ENCODE results near the gene INAFM2. TPM values are rescaled to one million over a fixed set of nuclear protein-coding genes. Genes with fewer than 3 reads are reported as not detected.

INAFM2 gene
- total RNA-seq, 2 experiments from 2014 or later: 6.8 to 7.0 TPM

DNA sequence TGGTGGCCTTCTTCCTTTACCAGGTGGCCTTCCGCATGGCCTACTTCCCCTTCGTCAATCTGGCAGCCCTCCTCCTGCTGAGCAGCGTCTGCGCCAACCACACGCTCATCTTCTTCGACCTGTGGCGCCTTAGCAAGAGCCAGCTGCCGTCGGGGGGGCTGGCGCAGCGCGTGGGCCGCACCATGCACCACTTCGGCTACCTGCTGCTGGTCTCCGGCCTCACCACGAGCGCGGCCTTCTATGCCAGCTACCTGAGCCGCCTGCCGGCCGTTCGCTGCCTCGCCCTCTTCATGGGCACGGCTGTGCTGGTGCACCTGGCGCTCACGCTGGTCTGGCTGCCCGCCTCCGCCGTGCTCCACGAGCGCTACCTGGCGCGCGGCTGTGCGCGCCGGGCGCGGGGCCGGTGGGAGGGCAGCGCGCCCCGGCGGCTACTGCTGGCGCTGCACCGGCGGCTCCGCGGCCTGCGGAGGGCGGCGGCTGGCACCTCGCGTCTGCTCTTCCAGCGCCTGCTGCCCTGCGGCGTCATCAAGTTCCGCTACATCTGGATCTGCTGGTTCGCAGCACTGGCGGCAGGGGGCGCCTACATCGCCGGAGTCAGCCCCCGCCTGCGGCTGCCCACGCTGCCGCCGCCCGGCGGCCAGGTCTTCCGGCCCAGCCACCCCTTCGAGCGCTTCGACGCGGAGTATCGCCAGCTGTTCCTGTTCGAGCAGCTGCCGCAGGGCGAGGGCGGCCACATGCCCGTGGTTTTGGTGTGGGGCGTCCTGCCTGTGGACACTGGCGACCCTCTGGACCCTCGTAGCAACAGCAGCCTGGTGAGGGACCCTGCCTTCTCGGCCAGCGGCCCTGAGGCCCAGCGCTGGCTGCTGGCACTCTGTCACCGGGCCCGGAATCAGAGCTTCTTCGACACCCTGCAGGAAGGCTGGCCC is 44.5 kb downstream of the INAFM2 start:
- DNase-seq (peak; percentile 74 to 97 (median 83)), ATAC-seq (ENCODE audit: poor library complexity) (peak; percentile 98)
- no peaks in the 10 kb centered on the region for H3K36me3 ChIP-seq (ENCODE audit: insufficient read depth, low read length)
- CTCF ChIA-PET: interaction anchor here (0.6 to 5.0 kb wide), 18 partner anchors 8 to 320 kb away, joined by 3 to 23 read pairs (median 3); partner anchors contain the start of genes BAHD1, DISP2, INAFM2 and KNSTRN
- H3K27me3 ChIP-seq (ENCODE audit: control insufficient read depth in 1 of 2, insufficient read depth in 2 of 2, low read length in 2 of 2): no peaks in the 10 kb centered on the region
- intact Hi-C loops (cut with DNase I, micrococcal nuclease): loop anchor here (1.0 to 2.0 kb wide), 4 partner anchors 10 to 53 kb away; partner anchors contain the start of gene DISP2 (in 1 of the 2)
- H3K4me3 Mint-ChIP-seq: peak overlapping the region; percentile 81
- H3K9me3 ChIP-seq (ENCODE audit: control insufficient read depth in 1 of 2, insufficient read depth in 1 of 2, low read length in 2 of 2): no peaks in the 10 kb centered on the region
- POLR2A ChIA-PET: interaction anchor here (0.7 to 2.7 kb wide), 8 partner anchors 10 to 73 kb away, joined by 3 to 13 read pairs (median 3); partner anchors contain the start of genes BAHD1, IVD and KNSTRN
- H3K4me1 Mint-ChIP-seq (ENCODE audit: low read depth): peaks cover 17% of the 10 kb centered on the region
- no peaks in the 10 kb centered on the region for H3K27me3 Mint-ChIP-seq
- H3K9me3 Mint-ChIP-seq: no peaks in the 10 kb centered on the region
- TF ChIP-seq, protein P1, sequence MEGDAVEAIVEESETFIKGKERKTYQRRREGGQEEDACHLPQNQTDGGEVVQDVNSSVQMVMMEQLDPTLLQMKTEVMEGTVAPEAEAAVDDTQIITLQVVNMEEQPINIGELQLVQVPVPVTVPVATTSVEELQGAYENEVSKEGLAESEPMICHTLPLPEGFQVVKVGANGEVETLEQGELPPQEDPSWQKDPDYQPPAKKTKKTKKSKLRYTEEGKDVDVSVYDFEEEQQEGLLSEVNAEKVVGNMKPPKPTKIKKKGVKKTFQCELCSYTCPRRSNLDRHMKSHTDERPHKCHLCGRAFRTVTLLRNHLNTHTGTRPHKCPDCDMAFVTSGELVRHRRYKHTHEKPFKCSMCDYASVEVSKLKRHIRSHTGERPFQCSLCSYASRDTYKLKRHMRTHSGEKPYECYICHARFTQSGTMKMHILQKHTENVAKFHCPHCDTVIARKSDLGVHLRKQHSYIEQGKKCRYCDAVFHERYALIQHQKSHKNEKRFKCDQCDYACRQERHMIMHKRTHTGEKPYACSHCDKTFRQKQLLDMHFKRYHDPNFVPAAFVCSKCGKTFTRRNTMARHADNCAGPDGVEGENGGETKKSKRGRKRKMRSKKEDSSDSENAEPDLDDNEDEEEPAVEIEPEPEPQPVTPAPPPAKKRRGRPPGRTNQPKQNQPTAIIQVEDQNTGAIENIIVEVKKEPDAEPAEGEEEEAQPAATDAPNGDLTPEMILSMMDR (IDR thresholded peaks at IDR 0.05): peak; percentile 88
- peaks cover 33% of the 10 kb centered on the region for H3K4me1 ChIP-seq (ENCODE audit: insufficient read depth, low read length)
- peak overlapping the region; percentile 64 for H3K27ac Mint-ChIP-seq
- H3K27ac ChIP-seq (ENCODE audit: low read depth in 1 of 2, low read length in 2 of 2): peak overlapping the region in 1 of 2 donors; percentile 1
- peak overlapping the region; percentile 69 for H3K4me3 ChIP-seq (ENCODE audit: low read length)
- H3K36me3 Mint-ChIP-seq (ENCODE audit: low read depth): no peaks in the 10 kb centered on the region

GRCh38 chr15:40368719-40369473 is 45.4 kb downstream of the INAFM2 start:
- H3K9me3 ChIP-seq (ENCODE audit: control insufficient read depth in 1 of 2, insufficient read depth in 1 of 2, low read length in 2 of 2): no peaks in the 10 kb centered on the region
- TF ChIP-seq, protein P1 (IDR thresholded peaks at IDR 0.05): no peak
- ATAC-seq (ENCODE audit: poor library complexity) (no peak), DNase-seq (peak in 1 of 14 experiments; percentile 42)
- no peaks in the 10 kb centered on the region for H3K27me3 ChIP-seq (ENCODE audit: control insufficient read depth in 1 of 2, insufficient read depth in 2 of 2, low read length in 2 of 2)
- Mint-ChIP-seq H3K36me3 (ENCODE audit: low read depth) (no peaks in the 10 kb centered on the region), H3K27ac (no peak overlapping the region), H3K4me3 (peak overlapping the region; percentile 84), H3K27me3 (no peaks in the 10 kb centered on the region), H3K9me3 (no peaks in the 10 kb centered on the region), H3K4me1 (ENCODE audit: low read depth) (peaks cover 17% of the 10 kb centered on the region)
- no peak overlapping the region for H3K27ac ChIP-seq (ENCODE audit: low read depth in 1 of 2, low read length in 2 of 2)
- intact Hi-C loops (cut with DNase I, micrococcal nuclease): loop anchor here (1.0 to 2.0 kb wide), 3 partner anchors 11 to 52 kb away; partner anchors contain the start of gene DISP2 (in 1 of the 2)
- CTCF ChIA-PET: interaction anchor here (0.7 to 5.0 kb wide), 12 partner anchors 7 to 321 kb away, joined by 3 to 23 read pairs (median 4); partner anchors contain the start of genes INAFM2 and KNSTRN
- POLR2A ChIA-PET: interaction anchor here (0.7 to 2.7 kb wide), 6 partner anchors 9 to 72 kb away, joined by 3 to 13 read pairs (median 4); partner anchors contain the start of genes BAHD1, IVD and KNSTRN
- peaks cover 33% of the 10 kb centered on the region for H3K4me1 ChIP-seq (ENCODE audit: insufficient read depth, low read length)
- no peak overlapping the region for H3K4me3 ChIP-seq (ENCODE audit: low read length)
- no peaks in the 10 kb centered on the region for H3K36me3 ChIP-seq (ENCODE audit: insufficient read depth, low read length)

DNA sequence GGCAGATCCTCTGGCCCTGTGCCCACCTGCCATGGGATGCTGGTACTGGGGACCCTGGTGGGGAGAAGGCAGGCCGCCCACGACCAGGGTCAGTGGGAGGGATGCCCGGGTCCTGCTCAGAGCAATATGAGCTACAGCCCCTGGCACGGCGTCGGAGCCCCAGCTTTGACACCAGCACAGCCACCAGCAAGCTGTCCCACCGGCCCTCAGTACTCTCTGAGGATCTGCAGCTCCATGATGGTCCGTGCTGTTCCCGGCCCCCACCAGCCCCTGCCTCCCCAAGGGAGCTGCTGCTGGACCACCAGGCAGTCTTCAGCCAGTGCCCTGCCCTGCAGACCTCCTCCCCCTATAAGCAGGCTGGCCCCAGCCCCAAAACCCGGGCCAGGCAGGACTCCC is 46.0 kb downstream of the INAFM2 start:
- no peak for ATAC-seq (ENCODE audit: poor library complexity)
- peak overlapping the region; percentile 84 for H3K4me3 Mint-ChIP-seq

More for the DNA sequence above, 46.0 kb downstream of the INAFM2 start:
- POLR2A ChIA-PET: interaction anchor here (1.4 kb wide), 1 partner anchor 71 kb away, joined by 3 read pairs; the partner anchor contains the start of gene BAHD1
- H3K4me3 ChIP-seq (ENCODE audit: low read length): no peak overlapping the region
- no peaks in the 10 kb centered on the region for H3K36me3 ChIP-seq (ENCODE audit: insufficient read depth, low read length)
- Mint-ChIP-seq H3K4me1 (ENCODE audit: low read depth) (peaks cover 17% of the 10 kb centered on the region), H3K9me3 (no peaks in the 10 kb centered on the region), H3K27me3 (no peaks in the 10 kb centered on the region), H3K27ac (no peak overlapping the region), H3K36me3 (ENCODE audit: low read depth) (no peaks in the 10 kb centered on the region)
- no peak overlapping the region for H3K27ac ChIP-seq (ENCODE audit: low read depth in 1 of 2, low read length in 2 of 2)
- intact Hi-C loops (cut with DNase I, micrococcal nuclease): loop anchor here in 1 of 2 experiments (2.0 kb wide), 1 partner anchor 51 kb away; no protein-coding TSS in a partner anchor
- no peak for DNase-seq
- H3K9me3 ChIP-seq (ENCODE audit: control insufficient read depth in 1 of 2, insufficient read depth in 1 of 2, low read length in 2 of 2): no peaks in the 10 kb centered on the region
- CTCF ChIA-PET: interaction anchor here (0.6 to 5.0 kb wide), 3 partner anchors 13 to 1820 kb away, joined by 3 to 23 read pairs (median 12); partner anchors contain the start of gene KNSTRN
- H3K27me3 ChIP-seq (ENCODE audit: control insufficient read depth in 1 of 2, insufficient read depth in 2 of 2, low read length in 2 of 2): no peaks in the 10 kb centered on the region
- H3K4me1 ChIP-seq (ENCODE audit: insufficient read depth, low read length): peaks cover 28% of the 10 kb centered on the region
- TF ChIP-seq, protein P1 (IDR thresholded peaks at IDR 0.05): no peak
